Breast epithelium (tissue), 4 donors: ENCODE data around the gene ATP5ME. TPM values are rescaled to one million over a fixed set of nuclear protein-coding genes. Genes with fewer than 3 reads are reported as not detected.

ENCODE experiments used
- DNase-seq, 2 donors: peaks; one replicate each; pipeline ENCODE4 v3.0.0-alpha.2; 2019; ENCODE audit warnings: low spot score in 2 of 2
- H3K27ac ChIP-seq, 2 donors: fragments of 200-600 bp; sonication (generic) in 1 of 2; one replicate each; pipeline ENCODE4 v1.5.1; 2016 to 2019; ENCODE audit warnings: mild to moderate bottlenecking in 1 of 2
- H3K27me3 ChIP-seq, 2 donors: fragments of 200-600 bp; sonication (generic) in 1 of 2; one replicate each; pipeline versions ENCODE4 v1.5.1 to v1.6.0; 2017 to 2019; ENCODE audit warnings: control low read depth in 1 of 2, mild to moderate bottlenecking in 1 of 2
- H3K36me3 ChIP-seq: fragments of 200-600 bp; one replicate; pipeline ENCODE4 v1.5.1; 2019
- H3K4me1 ChIP-seq, 2 donors: fragments of 200-600 bp; sonication (generic); one replicate each; pipeline ENCODE4 v1.5.1; 2016 to 2019; ENCODE audit warnings: control low read depth in 1 of 2
- H3K4me3 ChIP-seq, 3 donors: fragments of 200-600 bp; sonication (generic); 1 replicate in 2 of 3; 2 replicates in 1 of 3; pipeline ENCODE4 v1.5.1; 2016 to 2019; ENCODE audit warnings: mild to moderate bottlenecking in 3 of 3, moderate library complexity in 2 of 3
- H3K9me3 ChIP-seq, 2 donors: fragments of 200-600 bp; sonication (generic) in 1 of 2; one replicate each; pipeline ENCODE4 v1.5.1; 2016 to 2019; ENCODE audit warnings: control low read depth in 1 of 2
- POLR2A ChIP-seq: fragments of 450-650 bp; IDR thresholded peaks from one replicate; pipeline ENCODE4 v1.6.1; 2016; ENCODE audit warnings: antibody characterized with exemption, mild to moderate bottlenecking, moderate library complexity
- POLR2AphosphoS5 ChIP-seq, 3 donors: sonication (generic); formaldehyde crosslinking; IDR thresholded peaks; one replicate each; pipeline ENCODE4 v1.6.1; 2017; ENCODE audit warnings: antibody characterized with exemption in 3 of 3
- intact Hi-C: fragments of 100-400 bp; cut with DNase I; formaldehyde crosslinking; loops from one replicate; pipeline ENCODE4 v1.15.1; 2023; ENCODE audit warnings: low total_unique reads
- total RNA-seq, 3 donors: library from RNA; depleted of rRNA; stranded (reverse); fragments of >200 nt; gene quantifications; one replicate each; pipeline ENCODE4 v1.1.0, GENCODE V29; 2016
- TF ChIP-seq, protein P1 (sequence below), 3 donors: fragments of 450-650 bp; IDR thresholded peaks; one replicate each; pipeline ENCODE4 v1.5.1; 2016 to 2017; ENCODE audit warnings: antibody characterized with exemption in 3 of 3, mild to moderate bottlenecking in 3 of 3, moderate library complexity in 3 of 3

Gene ATP5ME
- total RNA-seq, 3 donors from 2014 or later, result 108 to 179 (median 128) TPM

- peaks cover 0 to 55% of the 10 kb centered on the region in 2 donors for H3K27me3 ChIP-seq
These were observed 20.1 kb downstream of the ATP5ME start for GRCh38 chr4:653831-654502.

DNA sequence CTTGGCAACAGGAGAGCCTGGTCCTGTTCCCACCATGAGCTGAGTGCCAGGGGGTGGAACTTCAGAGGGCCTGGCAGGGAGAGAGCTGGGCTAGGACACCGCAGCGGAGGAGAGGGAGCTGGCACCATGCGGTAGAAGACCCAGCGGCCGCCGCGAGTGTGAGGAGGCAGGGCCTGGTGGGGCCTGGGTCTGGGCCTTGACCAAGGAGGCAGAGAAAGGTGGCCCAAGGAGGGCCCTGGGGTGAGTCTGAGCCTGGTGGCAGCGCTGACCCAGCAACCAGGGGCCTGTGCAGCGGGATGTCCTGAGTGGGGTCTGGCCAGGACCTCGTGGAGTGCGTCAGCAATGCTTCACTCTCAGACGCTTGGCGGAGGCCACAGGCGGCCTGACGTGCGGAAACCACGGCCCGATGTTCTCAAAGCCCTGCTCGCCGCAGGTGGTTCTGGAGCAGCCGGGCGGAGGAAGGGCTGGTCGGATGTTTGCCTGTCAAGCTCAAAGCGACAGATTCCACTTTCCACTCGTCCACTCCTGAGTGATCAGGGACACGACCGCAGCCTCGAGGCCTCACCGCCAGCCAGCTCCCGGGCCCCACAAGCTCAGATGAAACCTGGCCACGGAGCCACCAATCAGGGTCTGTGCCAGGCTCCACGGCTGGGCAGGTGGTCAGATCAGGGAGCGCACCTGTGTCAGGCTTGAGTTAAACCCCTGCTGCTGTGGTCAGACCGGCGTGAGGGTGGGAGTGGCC, 20.8 kb downstream of the ATP5ME start:
- H3K4me3 ChIP-seq, result no peak overlapping the region
- intact Hi-C loops, result loop anchor here (10.0 kb wide), 1 partner anchor 912 kb away; no protein-coding TSS in a partner anchor
- H3K9me3 ChIP-seq, result no peaks in the 10 kb centered on the region
- DNase-seq, result no peak
- no peaks in the 10 kb centered on the region for H3K4me1 ChIP-seq
- no peaks in the 10 kb centered on the region for H3K36me3 ChIP-seq
- TF ChIP-seq, protein P1, sequence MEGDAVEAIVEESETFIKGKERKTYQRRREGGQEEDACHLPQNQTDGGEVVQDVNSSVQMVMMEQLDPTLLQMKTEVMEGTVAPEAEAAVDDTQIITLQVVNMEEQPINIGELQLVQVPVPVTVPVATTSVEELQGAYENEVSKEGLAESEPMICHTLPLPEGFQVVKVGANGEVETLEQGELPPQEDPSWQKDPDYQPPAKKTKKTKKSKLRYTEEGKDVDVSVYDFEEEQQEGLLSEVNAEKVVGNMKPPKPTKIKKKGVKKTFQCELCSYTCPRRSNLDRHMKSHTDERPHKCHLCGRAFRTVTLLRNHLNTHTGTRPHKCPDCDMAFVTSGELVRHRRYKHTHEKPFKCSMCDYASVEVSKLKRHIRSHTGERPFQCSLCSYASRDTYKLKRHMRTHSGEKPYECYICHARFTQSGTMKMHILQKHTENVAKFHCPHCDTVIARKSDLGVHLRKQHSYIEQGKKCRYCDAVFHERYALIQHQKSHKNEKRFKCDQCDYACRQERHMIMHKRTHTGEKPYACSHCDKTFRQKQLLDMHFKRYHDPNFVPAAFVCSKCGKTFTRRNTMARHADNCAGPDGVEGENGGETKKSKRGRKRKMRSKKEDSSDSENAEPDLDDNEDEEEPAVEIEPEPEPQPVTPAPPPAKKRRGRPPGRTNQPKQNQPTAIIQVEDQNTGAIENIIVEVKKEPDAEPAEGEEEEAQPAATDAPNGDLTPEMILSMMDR (IDR thresholded peaks at IDR 0.05), result no peak
- TF ChIP-seq POLR2AphosphoS5 (IDR thresholded peaks at IDR 0.05) (no peak), POLR2A (no peak)
- peaks cover 0 to 59% of the 10 kb centered on the region in 2 donors for H3K27me3 ChIP-seq
- H3K27ac ChIP-seq, result no peak overlapping the region

More at GRCh38 chr4:653831-654502, 20.1 kb downstream of the ATP5ME start:
- Histone ChIP-seq H3K9me3 (no peaks in the 10 kb centered on the region), H3K36me3 (no peaks in the 10 kb centered on the region), H3K27ac (no peak overlapping the region), H3K4me3 (no peak overlapping the region), H3K4me1 (no peaks in the 10 kb centered on the region)
- no peak for DNase-seq
- intact Hi-C loops, result loop anchor here (10.0 kb wide), 1 partner anchor 911 kb away; no protein-coding TSS in a partner anchor
- TF ChIP-seq POLR2A, result no peak
- TF ChIP-seq, protein P1 (IDR thresholded peaks at IDR 0.05), result no peak
- no peak for TF ChIP-seq POLR2AphosphoS5 (IDR thresholded peaks at IDR 0.05)

GRCh38 chr4:651884-652642, 22.0 kb downstream of the ATP5ME start:
- Histone ChIP-seq H3K27ac (no peak overlapping the region), H3K9me3 (no peaks in the 10 kb centered on the region), H3K27me3 (peaks cover 0 to 65% of the 10 kb centered on the region in 2 donors), H3K36me3 (no peaks in the 10 kb centered on the region), H3K4me1 (no peaks in the 10 kb centered on the region), H3K4me3 (no peak overlapping the region)
- DNase-seq, result no peak
- intact Hi-C loops, result loop anchor here (10.0 kb wide), 1 partner anchor 913 kb away; no protein-coding TSS in a partner anchor
- TF ChIP-seq, protein P1 (IDR thresholded peaks at IDR 0.05), result no peak
- TF ChIP-seq POLR2A, result no peak

DNA sequence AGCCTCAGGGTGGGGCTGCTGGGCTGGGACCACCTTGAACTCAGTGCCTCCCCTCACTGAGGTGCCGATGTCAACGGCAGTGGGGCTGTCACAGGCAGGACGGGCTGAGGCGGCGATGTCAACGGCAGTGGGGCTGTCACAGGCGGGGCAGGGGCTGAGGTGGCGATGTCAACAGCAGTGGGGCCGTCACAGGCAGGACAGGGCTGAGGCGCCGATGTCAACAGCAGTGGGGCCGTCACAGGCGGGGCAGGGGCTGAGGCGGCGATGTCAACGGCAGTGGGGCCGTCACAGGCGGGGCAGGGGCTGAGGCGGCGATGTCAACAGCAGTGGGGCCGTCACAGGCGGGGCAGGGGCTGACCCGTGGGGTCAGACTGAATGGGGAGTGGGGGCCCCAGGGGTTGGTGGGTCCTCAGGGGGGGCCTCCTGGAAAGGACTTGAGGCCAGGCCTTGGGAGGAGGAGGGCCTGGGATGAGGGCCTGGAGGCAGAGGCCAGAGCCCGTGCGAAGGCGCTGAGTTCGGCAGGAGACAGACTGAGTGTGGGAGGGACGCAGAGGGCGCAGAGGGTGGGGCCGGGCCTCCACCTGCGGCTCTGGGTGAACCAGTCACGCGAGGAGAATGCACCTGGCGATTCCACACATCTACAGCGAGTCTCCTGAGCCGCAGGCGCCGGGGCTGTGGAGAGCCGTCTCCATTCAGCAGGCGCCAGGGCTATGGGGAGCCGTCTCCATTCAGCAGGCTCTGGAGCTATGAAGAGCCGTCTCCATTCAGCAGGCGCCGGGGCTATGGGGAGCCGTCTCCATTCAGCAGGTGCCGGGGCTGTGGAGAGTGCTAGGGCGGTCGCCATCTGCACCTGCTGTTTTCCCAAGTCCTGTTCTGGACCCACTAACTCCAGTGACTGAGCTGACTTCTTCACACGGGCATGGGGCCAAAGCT, 22.9 kb downstream of the ATP5ME start:
- TF ChIP-seq POLR2A, result no peak
- no peak for TF ChIP-seq POLR2AphosphoS5 (IDR thresholded peaks at IDR 0.05)
- TF ChIP-seq, protein P1 (IDR thresholded peaks at IDR 0.05), result no peak
- intact Hi-C loops, result loop anchor here (10.0 kb wide), 1 partner anchor 914 kb away; no protein-coding TSS in a partner anchor
- Histone ChIP-seq H3K27me3 (peaks cover 0 to 63% of the 10 kb centered on the region in 2 donors), H3K36me3 (no peaks in the 10 kb centered on the region), H3K4me3 (peak overlapping the region in 2 of 3 donors; percentile 33 to 51), H3K27ac (no peak overlapping the region), H3K4me1 (no peaks in the 10 kb centered on the region), H3K9me3 (no peaks in the 10 kb centered on the region)
- DNase-seq, result no peak
